Fibroblast of skin of abdomen (primary cell): ENCODE data around the gene SH3TC1.

Experiments used
- DNase-seq: peaks from one replicate; pipeline ENCODE4 v3.0.0-alpha.2; 2013

Gene SH3TC1

DNA sequence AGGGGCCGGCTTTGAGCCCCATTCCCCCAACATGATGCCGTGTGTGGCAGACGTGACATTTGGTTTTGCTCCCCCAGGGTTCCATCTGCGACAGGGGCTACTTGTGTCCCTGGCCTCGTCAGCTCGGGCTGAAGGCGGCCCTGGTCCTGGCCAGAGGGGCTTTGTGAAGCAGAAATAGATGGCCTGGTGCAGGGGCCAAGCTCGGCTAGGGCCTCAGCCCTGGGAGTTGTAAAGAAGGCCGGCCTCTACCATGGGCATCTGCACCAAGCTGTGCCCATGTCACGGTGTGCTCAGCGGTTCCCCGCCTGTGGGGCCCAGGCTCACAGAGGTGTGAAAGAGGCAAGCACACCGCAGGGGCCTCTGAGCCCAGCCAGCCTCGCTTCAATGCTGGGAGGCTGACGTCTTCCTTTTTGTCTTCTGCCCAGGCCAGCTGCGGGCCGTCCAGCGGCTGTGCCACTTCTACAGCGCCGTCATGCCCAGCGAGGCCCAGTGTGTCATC lies 32.5 kb downstream of the SH3TC1 start:
- DNase-seq = no peak

- no peak for DNase-seq
Observed at GRCh38 chr4:8232748-8233147, 33.7 kb downstream of the SH3TC1 start.

DNA sequence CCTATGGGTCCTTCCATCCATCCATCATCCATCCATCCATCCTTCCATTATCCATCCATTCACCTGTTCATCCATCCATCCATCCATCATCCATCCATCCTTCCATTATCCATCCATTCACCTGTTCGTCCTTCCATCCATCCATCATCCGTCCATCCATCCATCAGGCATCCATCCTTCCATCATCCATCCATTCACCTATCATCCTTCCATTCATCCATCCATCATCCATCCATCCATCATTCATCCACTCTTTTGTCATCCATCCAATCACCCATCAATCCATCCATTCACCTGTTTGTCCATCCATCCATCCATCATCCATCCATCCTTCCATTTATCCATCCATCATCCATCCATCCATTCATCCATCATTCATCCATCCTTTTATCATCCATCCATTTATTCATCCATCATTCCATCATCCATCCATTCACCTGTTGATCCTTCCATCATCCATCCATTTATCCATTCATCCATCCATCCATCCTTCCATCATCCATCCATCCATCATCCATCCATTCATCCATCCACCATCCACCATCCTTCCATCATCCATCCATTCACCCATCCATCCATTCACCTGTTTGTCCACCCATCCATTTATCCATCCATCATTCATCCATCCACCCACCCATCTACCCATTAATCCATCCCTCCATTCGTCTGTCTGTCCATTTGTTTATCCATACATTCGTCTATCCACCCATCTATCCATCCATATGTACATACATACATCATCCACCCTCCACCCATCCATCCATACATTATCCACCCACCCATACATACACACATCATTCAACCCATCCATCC lies 34.8 kb downstream of the SH3TC1 start:
- DNase-seq = no peak

DNA sequence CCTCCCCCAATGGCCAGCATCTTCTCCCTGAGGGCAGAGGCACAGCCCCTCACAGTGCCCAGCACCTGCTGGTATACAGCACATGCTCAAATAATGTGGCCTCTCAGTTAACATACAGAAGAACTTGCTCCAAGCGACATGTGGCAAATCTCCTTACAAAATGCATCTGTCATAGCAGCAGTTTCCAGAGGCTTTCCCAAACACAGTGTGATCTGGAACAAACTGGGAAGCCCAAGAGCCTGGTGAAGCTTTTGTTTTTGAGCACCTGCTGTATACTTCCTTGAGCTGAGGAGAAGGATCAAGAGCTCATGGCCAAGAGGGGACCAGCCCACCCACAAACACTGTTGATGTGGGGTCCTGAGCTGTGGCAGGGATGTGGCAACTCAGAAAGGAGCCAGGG lies 35.6 kb downstream of the SH3TC1 start:
- DNase-seq = no peak

DNA sequence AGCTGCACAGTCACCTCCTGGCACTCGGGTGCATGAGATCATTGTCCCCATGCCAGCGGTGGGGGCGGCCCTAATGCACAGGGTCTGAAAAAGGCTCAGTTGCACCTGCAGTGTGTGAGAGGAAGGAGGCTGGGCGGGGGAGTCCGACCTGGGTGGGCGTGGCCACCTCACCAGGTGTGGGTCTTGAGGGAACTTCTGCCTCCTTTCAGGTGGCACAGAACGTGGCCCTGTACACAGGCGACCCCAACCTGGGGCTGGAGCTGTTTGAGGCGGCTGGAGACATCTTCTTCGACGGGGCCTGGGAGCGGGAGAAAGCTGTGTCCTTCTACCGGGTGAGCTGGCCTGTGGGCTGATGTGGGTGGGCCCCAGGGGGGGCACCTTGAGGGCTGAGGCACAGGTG lies 36.1 kb downstream of the SH3TC1 start:
- no peak for DNase-seq

DNA sequence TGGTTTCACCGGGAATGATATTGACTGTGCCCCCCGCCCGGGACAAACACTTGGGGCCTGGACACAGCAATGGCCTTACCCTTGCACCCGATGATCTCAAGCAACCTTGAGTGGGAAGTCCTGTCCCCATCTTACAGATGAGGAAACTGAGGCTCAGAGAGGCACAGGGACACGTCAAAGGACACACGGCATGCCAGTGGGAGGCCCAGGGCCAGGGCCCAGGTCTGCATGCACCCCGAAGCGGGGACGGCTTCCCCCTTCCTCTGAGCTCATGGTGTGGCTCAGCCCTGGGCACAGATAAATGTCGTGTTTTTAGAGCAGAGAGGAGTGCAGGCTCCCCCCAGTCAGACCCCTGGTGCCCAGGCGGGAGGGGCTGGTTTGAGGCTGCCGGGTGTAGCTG lies 36.6 kb downstream of the SH3TC1 start:
- no peak for DNase-seq

DNA sequence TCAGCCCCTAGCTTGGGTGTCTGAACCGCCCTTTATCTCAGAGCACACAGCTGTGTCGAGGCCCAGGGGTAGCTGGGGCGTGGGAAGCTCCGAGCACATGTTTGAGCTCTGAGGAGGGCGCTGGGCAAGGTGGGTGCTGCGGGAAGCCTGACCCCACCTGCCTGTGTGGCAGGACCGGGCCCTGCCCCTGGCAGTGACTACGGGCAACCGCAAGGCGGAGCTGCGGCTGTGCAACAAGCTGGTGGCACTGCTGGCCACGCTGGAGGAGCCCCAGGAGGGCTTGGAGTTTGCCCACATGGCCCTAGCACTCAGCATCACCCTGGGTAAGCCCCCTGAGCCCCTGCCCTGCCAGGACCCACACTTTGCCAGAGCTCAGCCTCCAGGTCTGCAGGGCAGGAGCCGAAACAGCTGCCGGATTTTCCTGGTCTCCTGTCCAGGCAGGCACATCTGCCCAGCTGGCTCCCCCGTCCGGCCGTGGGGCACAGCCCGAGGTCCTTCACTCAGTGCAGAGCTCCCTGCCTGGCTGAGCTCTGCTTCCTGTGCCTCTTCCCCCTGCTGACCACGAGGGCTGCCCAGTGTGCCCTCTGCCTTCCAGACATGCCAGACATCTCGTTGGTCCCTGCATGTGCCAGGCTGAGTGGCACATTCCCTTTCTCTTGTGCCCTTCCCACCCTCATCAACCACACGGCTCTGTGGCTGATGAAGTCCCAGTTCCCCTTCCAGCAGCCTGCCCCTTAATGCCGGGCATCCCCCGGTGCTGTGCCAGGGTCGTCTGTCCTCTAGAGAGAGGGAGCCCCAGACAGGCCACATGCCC lies 37.2 kb downstream of the SH3TC1 start:
- no peak for DNase-seq

DNA sequence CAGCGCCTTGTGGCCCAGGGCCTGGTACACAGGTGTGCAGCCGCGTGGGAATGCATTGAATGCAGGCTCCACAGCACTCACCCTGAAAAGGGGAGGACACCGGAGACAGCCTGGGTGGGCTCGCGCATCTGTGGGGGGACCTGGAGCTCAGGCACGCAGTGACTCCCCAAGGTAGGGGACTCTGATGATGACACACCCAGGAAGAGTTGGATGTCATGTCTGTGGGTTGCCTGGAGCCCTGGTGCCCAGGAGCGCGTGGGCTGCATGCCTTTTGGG lies 37.8 kb downstream of the SH3TC1 start:
- DNase-seq = no peak

DNA sequence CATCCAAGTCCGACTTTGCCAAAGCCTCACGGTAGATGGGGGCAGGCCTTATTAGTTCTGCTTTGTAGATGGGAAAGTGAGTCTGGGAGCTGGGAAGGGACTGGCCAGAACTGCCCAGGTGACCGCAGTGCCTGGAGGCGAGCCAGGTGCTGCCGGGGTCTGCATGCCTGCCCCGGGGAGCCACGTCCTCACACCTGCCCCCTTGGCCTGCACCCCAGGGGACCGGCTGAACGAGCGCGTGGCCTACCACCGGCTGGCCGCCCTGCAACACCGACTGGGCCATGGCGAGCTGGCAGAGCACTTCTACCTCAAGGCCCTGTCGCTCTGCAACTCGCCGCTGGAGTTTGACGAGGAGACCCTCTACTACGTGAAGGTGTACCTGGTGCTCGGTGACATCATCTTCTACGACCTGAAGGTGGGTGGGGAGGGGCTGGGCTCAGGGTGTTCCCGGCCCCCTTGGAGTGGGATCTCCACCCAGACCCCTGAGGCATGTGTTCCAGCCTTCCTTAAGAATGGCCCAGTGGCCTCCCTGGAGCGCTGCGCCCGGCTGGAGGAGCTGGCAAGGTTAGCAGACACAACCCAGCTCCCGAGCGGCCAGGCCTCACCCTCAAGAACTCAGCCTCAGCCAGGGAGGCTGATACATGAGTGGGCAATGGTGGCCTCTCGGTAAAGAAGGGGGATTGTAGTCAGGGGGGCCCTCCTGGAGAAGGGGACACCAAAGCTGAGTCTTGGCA lies 38.3 kb downstream of the SH3TC1 start:
- DNase-seq = no peak

- DNase-seq = no peak
Observed at GRCh38 chr4:8238036-8238511, 39.0 kb downstream of the SH3TC1 start.

GRCh38 chr4:8238515-8239053 lies 39.5 kb downstream of the SH3TC1 start:
- no peak for DNase-seq

GRCh38 chr4:8239226-8239625 lies 40.1 kb downstream of the SH3TC1 start:
- no peak for DNase-seq

DNA sequence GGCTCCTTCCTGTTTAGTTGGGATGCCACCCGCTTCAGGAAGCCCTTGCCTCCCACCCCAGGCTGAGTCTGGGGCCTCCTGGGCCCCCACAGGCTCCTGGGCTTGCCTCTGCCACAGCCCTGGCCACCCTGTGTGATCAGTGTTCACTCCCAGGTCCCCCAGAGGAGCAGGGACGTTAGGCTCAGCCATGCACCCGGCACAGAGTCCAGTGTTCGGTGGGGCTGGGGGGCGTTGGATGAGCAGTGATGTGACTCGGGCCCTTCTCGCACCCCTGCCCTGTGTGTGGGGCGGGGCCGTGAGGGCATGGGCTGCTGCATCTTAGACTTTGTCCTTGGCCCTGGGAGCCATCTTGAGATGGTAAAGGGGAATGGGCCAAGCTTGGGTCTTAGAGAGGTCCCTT lies 40.6 kb downstream of the SH3TC1 start:
- DNase-seq = no peak

DNA sequence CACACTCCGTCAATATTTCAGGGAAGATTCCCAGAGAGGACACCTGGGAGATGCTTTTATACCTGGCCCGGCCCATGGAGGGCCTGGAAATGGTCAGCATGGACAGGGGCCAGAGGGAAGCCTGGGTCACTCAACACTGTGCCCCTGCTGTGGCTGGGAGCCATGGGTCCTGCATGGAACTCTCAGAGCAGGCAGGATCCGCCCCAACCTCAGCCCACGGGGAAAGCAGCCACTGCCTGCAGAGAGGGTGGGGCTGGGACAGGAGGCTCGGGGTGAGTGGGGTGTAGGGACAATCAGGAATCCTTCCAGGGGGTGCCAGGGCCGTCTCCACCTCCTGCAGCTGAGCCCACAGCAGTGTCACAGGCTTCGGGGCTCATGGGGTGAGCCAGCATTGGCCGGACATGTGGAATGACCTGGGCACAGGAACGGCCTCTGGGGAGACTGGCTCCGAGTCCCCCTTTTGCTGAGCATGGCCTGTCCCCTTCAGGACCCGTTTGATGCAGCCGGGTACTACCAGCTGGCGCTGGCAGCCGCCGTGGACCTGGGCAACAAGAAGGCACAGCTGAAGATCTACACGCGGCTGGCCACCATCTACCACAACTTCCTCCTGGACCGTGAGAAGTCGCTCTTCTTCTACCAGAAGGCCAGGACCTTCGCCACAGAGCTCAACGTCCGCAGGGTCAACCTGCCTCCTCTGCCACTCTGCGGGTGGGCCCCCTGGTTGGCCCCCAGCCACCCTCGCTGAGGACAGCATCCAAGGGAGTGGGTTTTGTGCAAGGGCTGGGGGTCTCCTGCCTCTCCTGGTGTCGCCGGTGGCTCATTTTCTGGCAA lies 41.3 kb downstream of the SH3TC1 start:
- DNase-seq = no peak

DNA sequence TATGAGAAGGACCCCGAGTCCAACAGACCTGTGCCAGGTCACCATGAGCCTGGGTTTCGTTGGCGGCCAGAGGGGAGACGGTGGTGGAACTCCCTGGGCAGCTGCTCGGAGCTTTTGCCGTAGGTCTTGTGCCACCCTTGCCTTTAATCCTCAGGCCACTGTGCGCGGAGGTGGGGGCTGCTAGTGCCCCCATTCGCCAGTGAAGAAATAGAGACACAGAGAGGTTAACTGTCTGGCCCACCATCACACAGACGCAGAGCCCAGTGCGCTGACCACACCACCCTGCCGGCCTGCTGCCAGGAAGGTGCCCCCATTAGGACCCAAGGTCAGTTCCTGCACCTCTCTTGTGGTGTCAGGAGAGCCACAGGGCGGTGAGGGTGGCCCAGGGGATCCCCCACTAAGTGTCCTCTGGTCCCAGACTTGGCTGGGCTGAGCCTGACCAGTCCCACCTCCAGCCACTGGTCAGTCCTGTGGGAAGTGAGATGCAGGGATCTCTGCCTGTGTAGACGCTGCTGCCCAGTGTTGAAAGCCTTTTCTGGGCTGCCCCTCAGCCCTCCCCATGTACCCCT lies 42.2 kb downstream of the SH3TC1 start:
- no peak for DNase-seq

DNA sequence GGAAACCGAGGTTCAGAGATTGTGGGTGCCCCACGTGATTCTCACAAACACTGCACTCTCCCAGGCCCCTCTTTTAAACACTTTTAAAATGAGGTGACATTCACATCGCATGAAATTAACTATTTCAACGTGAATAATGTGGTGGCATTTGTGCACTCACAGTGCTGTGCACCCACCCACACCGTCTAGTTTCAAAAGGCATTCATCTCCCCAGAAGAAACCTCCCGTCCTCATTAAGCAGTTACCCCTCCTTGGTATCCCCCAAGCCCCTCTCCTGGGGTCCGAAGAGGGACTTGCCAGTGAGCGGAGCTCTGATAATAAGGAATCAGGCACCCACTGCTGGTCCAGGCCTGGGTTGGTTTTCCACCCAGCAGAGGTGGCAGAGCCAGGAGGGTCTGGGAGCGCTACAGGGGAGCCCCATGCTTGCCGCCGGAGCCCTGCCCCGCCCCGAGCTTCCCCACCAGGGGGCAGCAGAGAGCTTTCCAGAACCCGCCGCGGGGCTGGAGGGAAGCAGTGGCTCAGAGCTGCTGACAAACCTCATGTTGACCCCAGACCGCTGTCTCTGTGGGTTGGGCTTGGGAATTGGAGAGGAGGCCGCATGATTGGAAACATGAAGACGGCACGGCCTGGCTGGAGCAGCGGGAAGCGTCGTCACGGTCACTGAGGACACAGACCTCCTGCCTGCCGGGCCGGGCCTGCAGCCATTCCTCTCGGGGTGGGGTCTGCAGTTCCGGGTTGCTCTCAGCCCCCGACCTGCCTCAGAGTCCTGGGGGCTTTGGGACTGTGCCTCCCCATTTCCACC lies 43.0 kb downstream of the SH3TC1 start:
- DNase-seq = peak; percentile 88

GRCh38 chr4:8242782-8243560 lies 43.9 kb downstream of the SH3TC1 start:
- DNase-seq = no peak

DNA sequence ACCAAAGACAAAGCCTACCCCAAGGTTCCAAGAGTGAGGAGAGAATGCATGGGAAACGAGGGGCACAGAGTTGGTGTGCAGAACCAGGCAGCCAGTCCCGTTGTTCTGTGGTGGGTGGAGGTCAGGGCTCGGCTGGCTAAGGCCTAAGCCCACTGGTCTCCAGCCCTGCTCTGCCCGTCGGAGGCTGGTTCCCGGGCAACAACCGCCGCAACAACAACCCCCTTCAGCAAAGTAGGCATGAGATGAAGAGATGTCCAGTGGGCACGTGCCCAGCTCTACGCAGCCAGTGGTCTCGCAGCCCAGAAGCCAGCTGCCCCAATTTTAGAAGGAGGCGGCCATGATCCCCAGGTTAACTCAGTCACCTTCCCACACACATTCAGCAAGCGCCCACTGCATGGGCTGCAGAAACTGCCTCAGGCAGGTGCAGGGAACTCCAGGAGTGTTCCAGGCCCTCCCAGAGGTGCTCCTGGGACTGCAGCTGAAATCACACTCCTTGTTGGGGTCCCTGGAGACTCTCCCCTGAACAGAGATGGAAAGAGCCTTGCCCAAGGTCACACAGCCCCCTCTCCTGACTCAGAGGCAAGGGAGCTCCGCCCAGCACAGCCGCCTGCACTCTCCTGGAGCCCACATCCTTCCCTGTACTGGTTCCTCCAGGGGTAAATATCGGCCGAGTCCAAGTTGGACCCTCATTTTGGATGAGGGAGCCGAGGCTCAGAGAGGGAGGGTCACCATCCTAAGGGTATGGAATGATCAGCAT lies 45.1 kb downstream of the SH3TC1 start:
- DNase-seq = no peak

DNA sequence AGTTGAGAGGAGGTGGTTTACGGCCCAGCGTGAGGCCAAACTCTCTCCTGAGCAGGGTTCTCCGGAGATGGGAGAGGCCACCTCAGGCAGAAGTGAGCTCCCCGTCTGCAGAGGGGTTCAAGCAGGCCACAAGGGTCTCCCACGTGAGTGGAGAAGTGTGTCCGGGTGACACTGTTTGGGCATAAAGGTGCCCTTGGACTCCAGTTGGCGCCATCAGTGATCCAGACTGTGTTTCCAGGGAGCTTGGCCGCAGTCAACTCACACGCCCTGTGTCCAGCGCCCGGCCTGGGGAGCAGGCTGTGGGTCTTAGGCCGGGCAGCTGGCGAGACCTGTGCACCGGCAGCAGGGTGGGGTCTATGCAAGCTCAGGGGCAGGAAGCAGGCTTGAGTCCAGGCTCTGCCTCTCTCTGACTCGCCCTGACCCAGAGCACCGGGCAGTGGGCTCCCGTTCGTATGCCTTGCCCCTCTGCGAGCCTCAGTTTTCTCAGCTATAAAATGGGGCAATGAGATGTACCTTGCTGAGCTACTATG lies 45.9 kb downstream of the SH3TC1 start:
- DNase-seq = no peak
